Measurements from ENCODE around the gene ESD.

DNA sequence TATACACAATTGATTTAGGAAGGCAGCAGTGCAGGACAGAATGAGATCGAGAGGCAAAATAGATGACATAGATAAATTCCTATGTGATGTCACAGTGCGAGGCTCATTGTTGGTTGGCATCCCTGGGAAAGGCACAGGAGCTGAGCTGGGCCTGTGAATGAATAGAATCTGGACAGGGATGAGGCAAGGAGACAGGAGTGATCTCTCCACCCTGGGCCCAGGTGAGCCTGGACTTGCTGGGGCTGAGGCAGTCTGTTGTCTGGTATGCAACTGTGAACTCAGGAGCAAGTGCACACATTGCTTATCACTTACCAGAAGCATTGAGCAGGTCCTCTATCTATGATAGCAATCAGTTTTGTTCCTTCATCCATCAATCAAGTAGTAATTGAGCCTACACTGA is 48.2 kb upstream of the ESD start:
- TF ChIP-seq CTCF (IDR thresholded peaks at IDR 0.05), result no peak
- no peak for TF ChIP-seq POLR2A (IDR thresholded peaks at IDR 0.05)
